HG03025 (cell line): ENCODE measurements around the gene SYNJ2.
"Not testable (repeated sequence)": the region's sequence is repeated elsewhere in the genome, so short reads cannot be mapped to it uniquely, and the experiment has no call there.

ENCODE experiments used
- ATAC-seq: cut with Tn5 transposase; IDR thresholded peaks from one replicate; pipeline ENCODE4 v1.9.1; 2021; ENCODE audit warnings: mild to moderate bottlenecking, moderate library complexity; ENCODE audit not compliant: unreplicated experiment, low FRiP score

Gene SYNJ2

GRCh38 chr6:157954150-157955117 lies 27.2 kb upstream of the SYNJ2 start:
- no peak for ATAC-seq

GRCh38 chr6:157955675-157956074 lies 26.0 kb upstream of the SYNJ2 start:
- no peak for ATAC-seq

GRCh38 chr6:157956171-157956730 lies 25.4 kb upstream of the SYNJ2 start:
- ATAC-seq = no peak

GRCh38 chr6:157959451-157960227 lies 22.0 kb upstream of the SYNJ2 start:
- no peak for ATAC-seq

DNA sequence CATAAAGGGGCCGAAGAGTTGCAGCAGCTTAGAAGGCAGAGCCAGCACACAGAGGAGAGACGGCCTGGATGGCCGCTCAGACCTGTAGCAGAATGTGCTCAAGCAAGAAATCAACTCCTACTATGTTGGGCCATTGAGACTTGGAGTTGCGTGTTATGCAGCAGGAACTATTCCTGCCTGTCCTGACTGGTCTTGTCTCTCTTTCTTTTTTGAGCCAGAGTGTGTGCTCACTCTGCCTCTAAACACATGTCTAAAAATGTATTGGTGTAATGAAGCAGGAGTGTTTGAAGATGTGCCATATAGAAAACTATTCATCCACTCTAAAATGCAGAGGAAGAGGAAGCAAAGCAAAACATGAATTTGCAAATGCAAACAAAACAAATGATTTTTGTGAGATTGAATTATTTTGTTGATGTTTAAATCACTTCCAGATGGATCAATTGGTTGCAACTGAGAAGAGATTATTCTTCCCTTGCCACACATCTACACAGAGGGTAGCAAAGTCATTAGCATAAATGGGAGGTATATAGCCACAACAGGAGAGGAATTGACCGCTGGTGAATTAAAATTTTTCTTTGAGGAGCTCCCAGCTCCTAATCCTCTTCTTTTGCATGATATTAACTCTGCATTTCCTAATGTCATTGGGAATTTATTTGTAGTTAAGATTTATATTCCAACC lies 20.4 kb upstream of the SYNJ2 start:
- ATAC-seq = no peak

DNA sequence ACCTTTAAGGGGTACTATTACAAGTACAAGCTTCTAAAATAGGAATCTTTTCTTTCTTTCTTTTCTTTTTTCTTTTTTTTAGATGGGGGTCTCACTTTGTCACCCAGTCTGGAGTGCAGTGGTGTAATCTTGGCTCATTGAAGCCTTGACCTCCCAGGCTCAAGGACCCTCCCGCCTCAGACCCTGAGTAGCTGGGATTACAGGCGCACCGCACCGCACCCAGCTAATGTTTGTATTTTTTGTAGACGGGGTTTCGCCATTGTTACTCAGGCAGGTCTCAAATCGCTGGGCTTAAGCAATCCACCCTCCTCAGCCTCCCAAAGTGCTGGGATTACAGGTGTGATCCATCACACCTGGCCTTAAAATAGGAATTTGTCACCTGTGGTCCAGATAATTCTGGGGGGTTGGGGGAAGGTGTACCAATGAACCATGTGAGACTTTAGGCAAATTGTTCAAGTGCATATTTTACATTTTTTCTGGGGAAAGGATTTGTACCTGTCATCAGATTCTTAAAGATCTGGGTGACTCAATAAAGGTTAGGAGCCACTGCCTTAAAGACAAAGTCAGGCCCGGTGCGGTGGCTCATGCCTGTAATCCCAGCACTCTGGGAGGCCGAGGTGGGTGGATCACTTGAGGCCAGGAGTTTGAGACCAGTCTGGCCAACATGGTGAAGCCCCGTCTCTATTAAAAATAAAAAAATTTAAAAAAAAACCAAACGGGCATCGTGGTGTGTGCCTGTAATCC lies 19.7 kb upstream of the SYNJ2 start:
- no peak for ATAC-seq

GRCh38 chr6:157962601-157963302 lies 18.9 kb upstream of the SYNJ2 start:
- ATAC-seq = no peak

DNA sequence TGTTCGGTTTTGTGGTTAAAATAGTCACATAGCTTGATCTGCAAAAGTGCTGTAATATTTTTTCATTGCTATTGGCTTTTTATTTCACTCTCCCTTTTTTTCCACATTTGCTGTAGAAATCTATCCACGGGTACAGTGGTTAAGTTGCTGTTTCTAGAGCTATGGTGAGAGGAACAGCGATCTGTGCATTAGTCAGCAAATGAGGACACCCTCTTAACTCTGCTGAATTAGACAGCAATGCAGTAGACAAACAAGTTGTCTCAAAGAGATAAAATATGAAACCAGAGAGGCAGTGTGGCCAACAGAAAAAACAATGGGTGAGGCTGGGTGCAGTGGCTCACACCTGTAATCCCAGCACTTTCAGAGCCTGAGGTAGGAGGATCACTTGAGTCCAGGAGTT lies 17.6 kb upstream of the SYNJ2 start:
- ATAC-seq = no peak

- ATAC-seq = no peak
Measured at GRCh38 chr6:157965387-157965786, 16.3 kb upstream of the SYNJ2 start.

DNA sequence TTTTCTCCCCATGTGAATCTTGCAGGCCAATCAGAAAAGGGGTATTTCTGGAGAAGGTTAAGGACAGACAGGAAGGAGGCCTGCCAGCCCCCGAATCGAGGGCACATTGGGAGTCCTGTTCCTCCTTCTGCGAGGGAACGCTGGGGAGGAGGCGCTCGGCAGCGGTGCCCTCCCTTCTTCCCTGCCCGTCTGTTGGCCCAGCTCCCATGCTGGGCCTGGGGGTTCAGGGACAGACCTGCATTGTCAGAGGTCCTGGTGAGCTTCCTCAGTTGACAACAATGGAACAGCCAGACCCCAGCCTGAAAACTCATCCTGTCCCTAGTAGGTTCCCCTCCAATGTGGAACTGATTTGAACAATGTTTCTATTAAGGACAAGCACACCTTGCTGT lies 15.1 kb upstream of the SYNJ2 start:
- no peak for ATAC-seq

DNA sequence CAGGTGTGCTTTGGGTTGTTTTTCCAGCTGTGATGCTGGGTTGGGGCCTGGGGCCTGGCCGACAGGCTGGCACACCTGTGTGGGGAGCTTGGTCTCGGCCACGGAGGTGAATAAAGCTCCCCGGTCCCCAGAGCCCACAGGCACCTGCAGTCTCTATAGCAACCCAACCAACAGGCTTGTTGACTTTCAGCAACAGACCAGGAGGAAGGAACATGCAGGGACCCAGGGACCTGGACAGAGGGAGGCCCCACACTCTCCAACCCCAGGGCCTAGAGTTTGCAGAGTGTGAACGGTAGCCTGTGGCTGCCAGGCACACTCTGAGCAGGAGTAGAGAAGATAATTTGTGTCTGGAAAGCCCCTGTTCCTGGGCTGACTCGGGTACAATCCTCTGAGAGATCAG lies 14.6 kb upstream of the SYNJ2 start:
- ATAC-seq = no peak

GRCh38 chr6:157967486-157967885 lies 14.2 kb upstream of the SYNJ2 start:
- no peak for ATAC-seq

DNA sequence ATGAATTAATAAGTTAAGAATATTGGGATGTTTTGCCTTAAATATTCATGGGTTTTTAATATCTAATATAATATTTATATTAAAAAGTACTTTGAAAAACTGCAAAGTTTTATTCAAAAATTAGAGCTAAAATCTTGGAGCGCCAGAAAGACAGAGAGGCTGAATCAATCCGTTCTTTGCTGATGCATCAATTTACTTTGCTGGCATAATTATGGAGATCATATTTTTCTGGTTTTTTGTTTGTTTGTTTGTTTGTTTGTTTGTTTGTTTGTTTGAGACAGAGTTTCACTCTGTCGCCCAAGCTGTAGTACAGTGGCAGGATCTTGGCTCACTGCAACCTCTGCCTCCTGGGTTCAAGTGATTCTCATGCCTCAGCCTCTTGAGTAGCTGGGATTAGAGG lies 9.5 kb upstream of the SYNJ2 start:
- not testable (repeated sequence) for ATAC-seq

DNA sequence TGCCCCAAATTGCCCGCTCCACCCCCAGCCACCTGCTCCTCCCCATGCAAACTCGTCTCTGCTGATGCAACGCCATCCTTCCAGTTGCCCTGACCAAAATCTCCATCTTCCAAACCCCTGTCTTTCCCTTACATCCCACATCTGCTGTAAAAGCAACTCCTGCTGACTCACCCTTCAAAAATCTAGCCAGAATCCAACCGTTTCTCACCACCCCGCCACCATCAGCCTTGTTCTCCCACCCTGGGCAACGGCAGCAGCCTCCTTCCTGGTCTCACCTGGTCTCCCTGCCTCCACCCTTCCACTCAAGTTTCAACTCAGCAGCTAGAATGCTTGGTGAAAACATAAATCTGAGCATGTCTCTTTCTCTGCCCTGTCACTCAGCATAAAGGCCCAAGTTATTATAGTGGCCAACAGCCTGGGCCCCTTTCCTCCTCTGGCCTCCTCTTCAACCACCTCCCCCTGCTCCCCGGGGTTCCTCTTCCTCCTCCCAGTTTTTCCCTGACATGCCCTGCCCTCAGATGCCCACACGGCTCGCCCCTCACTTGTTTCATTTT lies 7.2 kb upstream of the SYNJ2 start:
- no peak for ATAC-seq

DNA sequence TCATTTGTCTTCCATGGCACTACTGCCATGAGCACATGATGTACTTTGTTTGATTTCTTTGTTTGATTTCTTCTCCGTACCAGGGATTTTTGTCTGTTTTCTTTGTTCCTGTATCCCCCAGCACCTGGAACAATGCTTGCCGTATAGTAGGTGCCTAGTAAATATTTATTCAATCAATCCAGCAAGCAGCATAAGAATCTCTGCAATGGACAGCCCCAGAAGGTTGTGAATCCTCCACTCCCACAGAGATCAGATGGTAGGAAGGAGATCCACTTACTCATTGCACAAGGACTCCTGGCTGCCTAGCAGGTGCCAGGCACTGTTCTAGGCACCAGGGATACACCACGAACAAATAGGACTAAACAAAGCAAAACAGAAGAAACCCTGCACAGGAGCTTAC lies 6.7 kb upstream of the SYNJ2 start:
- no peak for ATAC-seq

DNA sequence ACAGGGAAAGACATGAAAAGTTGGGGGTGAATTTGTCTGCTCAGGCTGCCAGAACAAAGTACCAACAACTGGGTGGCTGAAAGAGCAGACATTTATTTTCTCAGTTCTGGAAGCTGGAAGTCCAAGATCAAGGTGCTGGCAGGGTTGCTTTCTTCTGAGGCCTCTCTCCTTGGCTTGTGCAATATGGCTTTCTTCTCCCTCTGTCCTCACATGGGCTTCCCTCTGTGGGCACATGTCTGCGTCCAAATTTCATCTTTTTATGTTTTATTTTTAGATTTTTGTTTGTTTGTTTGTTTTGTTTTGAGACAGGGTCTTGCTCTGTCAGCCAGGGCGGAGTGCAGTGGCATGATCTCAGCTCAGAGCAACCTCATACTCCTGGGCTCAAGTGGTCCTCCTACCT lies 6.2 kb upstream of the SYNJ2 start:
- no peak for ATAC-seq

GRCh38 chr6:157976345-157977175 lies 5.1 kb upstream of the SYNJ2 start:
- no peak for ATAC-seq

DNA sequence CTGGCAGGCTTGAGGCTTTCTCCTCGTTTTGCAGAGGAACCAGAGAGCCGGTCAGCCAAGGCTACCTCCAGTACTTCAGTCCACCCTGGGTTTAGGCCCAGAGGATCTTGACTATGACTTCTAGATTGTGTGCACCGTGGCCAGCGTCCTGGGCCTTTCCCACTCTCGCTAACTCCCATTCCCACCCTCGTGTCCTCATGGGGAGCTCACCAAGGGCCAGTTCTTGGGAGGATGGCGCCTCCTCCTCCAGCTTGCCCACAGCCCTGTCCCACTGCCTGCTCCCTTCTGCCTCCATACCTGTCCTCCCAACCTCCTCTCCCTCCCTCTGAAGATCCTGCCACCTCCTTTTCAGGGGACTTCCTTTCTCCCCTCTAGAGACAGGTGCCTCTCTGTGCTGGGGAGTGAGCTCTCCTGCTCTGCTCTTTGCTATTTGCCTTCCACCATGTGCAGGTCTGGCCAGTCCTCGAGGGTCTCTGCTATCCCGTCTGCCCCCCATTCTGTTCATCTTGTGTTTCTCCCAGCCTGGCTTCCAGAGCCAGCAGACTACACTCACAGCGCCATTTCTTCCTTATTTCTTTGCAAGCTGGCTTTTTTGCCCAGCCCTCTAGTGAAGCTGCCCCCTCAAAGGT lies 4.4 kb upstream of the SYNJ2 start:
- no peak for ATAC-seq
